H9 (cell line): ENCODE results near the gene DMRTA1. TPM values are rescaled to one million over a fixed set of nuclear protein-coding genes. Genes with fewer than 3 reads are reported as not detected.

Source experiments
- DNase-seq: peaks from one replicate; pipeline ENCODE4 v3.0.0-alpha.2; 2017
- H2AFZ ChIP-seq: one replicate; pipeline ENCODE4 v1.6.1; 2013; ENCODE audit warnings: mild to moderate bottlenecking, low read length, control low read depth, moderate library complexity
- H2AK5ac ChIP-seq: 2 replicates; pipeline ENCODE4 v1.6.1; 2013; ENCODE audit warnings: low read length, control low read depth, mixed read lengths; ENCODE audit not compliant: insufficient read length
- H2BK120ac ChIP-seq: one replicate; pipeline ENCODE4 v1.6.1; 2013; ENCODE audit warnings: low read depth, mild to moderate bottlenecking, low read length, control low read depth, inconsistent platforms; ENCODE audit not compliant: poor library complexity, severe bottlenecking
- H2BK12ac ChIP-seq: 2 replicates; pipeline ENCODE4 v1.6.1; 2013; ENCODE audit warnings: low read length, control low read depth, mixed read lengths, low read depth; ENCODE audit not compliant: insufficient read length
- H2BK15ac ChIP-seq: 2 replicates; pipeline ENCODE4 v1.6.1; 2013; ENCODE audit warnings: low read depth, low read length, control low read depth
- H2BK20ac ChIP-seq: one replicate; pipeline ENCODE4 v1.6.1; 2013; ENCODE audit warnings: low read depth, mild to moderate bottlenecking, low read length, control low read depth, inconsistent platforms; ENCODE audit not compliant: poor library complexity, severe bottlenecking
- H2BK5ac ChIP-seq: 2 replicates; pipeline ENCODE4 v1.6.1; 2013; ENCODE audit warnings: low read length, control low read depth, mixed read lengths; ENCODE audit not compliant: insufficient read length
- H3K14ac ChIP-seq: 2 replicates; pipeline ENCODE4 v1.6.1; 2013; ENCODE audit warnings: low read length, control low read depth; ENCODE audit not compliant: insufficient read depth
- H3K18ac ChIP-seq: 2 replicates; pipeline ENCODE4 v1.6.1; 2013; ENCODE audit warnings: low read depth, mild to moderate bottlenecking, mixed read lengths, low read length, control low read depth; ENCODE audit not compliant: insufficient read length
- H3K23ac ChIP-seq: 2 replicates; pipeline ENCODE4 v1.6.1; 2013; ENCODE audit warnings: low read length, control low read depth, mixed read lengths, low read depth; ENCODE audit not compliant: insufficient read length
- H3K23me2 ChIP-seq: 2 replicates; pipeline ENCODE4 v1.6.1; 2013; ENCODE audit warnings: low read depth, mild to moderate bottlenecking, mixed read lengths, low read length, control low read depth; ENCODE audit not compliant: insufficient read length, poor library complexity, severe bottlenecking
- H3K27ac ChIP-seq: 2 replicates; pipeline ENCODE4 v1.5.1; 2013; ENCODE audit warnings: low read length, control low read depth, mixed read lengths, low read depth; ENCODE audit not compliant: insufficient read length
- H3K27me3 ChIP-seq: 2 replicates; pipeline ENCODE4 v1.6.1; 2013; ENCODE audit warnings: low read length, control low read depth, inconsistent platforms; ENCODE audit not compliant: insufficient read depth
- H3K4ac ChIP-seq: 2 replicates; pipeline ENCODE4 v1.6.1; 2013; ENCODE audit warnings: low read depth, mild to moderate bottlenecking, control low read depth, inconsistent platforms, low read length, moderate library complexity
- H3K4me1 ChIP-seq: 2 replicates; pipeline ENCODE4 v1.6.1; 2013; ENCODE audit warnings: low read length, control low read depth, inconsistent platforms; ENCODE audit not compliant: insufficient read depth
- H3K4me2 ChIP-seq: 2 replicates; pipeline ENCODE4 v1.6.1; 2013; ENCODE audit warnings: low read length, control low read depth, mixed read lengths; ENCODE audit not compliant: insufficient read length, insufficient read depth
- H3K56ac ChIP-seq: 2 replicates; pipeline ENCODE4 v1.6.1; 2013; ENCODE audit warnings: low read depth, mild to moderate bottlenecking, mixed read lengths, low read length, control low read depth; ENCODE audit not compliant: insufficient read length
- H3K79me1 ChIP-seq: 2 replicates; pipeline ENCODE4 v1.6.1; 2013; ENCODE audit warnings: low read depth, mild to moderate bottlenecking, moderate library complexity, low read length, control low read depth, inconsistent platforms; ENCODE audit not compliant: insufficient read depth, poor library complexity, severe bottlenecking
- H3K79me2 ChIP-seq: 2 replicates; pipeline ENCODE4 v1.6.1; 2013; ENCODE audit warnings: low read length, control low read depth, inconsistent platforms; ENCODE audit not compliant: insufficient read depth
- H3K9ac ChIP-seq: 2 replicates; pipeline ENCODE4 v1.6.1; 2013; ENCODE audit warnings: low read length, control low read depth, mixed read lengths; ENCODE audit not compliant: insufficient read length; ENCODE audit errors: extremely low read depth
- H3K9me3 ChIP-seq: one replicate; pipeline ENCODE4 v1.6.1; 2013; ENCODE audit warnings: low read depth, low read length, inconsistent platforms; ENCODE audit not compliant: control insufficient read depth
- H3T11ph ChIP-seq: one replicate; pipeline ENCODE4 v1.6.1; 2013; ENCODE audit warnings: mild to moderate bottlenecking, low read length, control low read depth, inconsistent platforms
- H4K20me1 ChIP-seq: one replicate; pipeline ENCODE4 v1.6.1; 2013; ENCODE audit not compliant: control insufficient read depth, insufficient read length, insufficient read depth
- H4K5ac ChIP-seq: 2 replicates; pipeline ENCODE4 v1.6.1; 2013; ENCODE audit warnings: low read depth, mild to moderate bottlenecking, mixed read lengths, low read length, control low read depth; ENCODE audit not compliant: insufficient read length
- H4K8ac ChIP-seq: replicated peaks from 2 replicates; pipeline ENCODE4 v1.6.1; 2013; ENCODE audit warnings: low read length, control low read depth, mixed read lengths, low read depth; ENCODE audit not compliant: insufficient read length
- H4K91ac ChIP-seq: 2 replicates; pipeline ENCODE4 v1.6.1; 2013; ENCODE audit warnings: low read depth, mild to moderate bottlenecking, moderate library complexity, mixed read lengths, low read length, control low read depth; ENCODE audit not compliant: insufficient read length
- H3K27ac Mint-ChIP-seq, 3 experiments: 2 replicates in 2 of 3; 3 replicates in 1 of 3; pipeline ENCODE4 v1.8.0; 2020 to 2021; ENCODE audit warnings: mixed read lengths in 3 of 3, mild to moderate bottlenecking in 1 of 3, moderate library complexity in 1 of 3
- H3K27me3 Mint-ChIP-seq: 2 replicates; pipeline ENCODE4 v1.8.0; 2021; ENCODE audit warnings: low read depth, mild to moderate bottlenecking, moderate library complexity, mixed read lengths
- H3K36me3 Mint-ChIP-seq, 3 experiments: 2 replicates in 2 of 3; 3 replicates in 1 of 3; pipeline ENCODE4 v1.8.0; 2020 to 2021; ENCODE audit warnings: low read depth in 3 of 3, mixed read lengths in 3 of 3; ENCODE audit not compliant: insufficient read depth in 1 of 3
- H3K4me1 Mint-ChIP-seq, 2 experiments: 2 replicates each; pipeline ENCODE4 v1.8.0; 2020; ENCODE audit warnings: mixed read lengths in 2 of 2
- H3K4me3 Mint-ChIP-seq, 2 experiments: 2 replicates in 1 of 2; 3 replicates in 1 of 2; pipeline ENCODE4 v1.8.0; 2020 to 2021; ENCODE audit warnings: mild to moderate bottlenecking in 2 of 2, mixed read lengths in 2 of 2, moderate library complexity in 1 of 2
- H3K9me3 Mint-ChIP-seq, 2 experiments: 2 replicates in 1 of 2; 3 replicates in 1 of 2; pipeline ENCODE4 v1.8.0; 2020; ENCODE audit warnings: mild to moderate bottlenecking in 2 of 2, mixed read lengths in 2 of 2, moderate library complexity in 1 of 2
- WGBS: extraction: QIAGEN DNeasy Blood & Tissue Kit; methylation state at CpG from one replicate; pipeline ENCODE4 v1.1.7; 2013; ENCODE audit warnings: missing lambda C conversion rate, low lambda C conversion rate, mixed read lengths; ENCODE audit not compliant: insufficient read length; ENCODE audit errors: extremely low coverage; 5-methylcytosine and 5-hydroxymethylcytosine counted together
- total RNA-seq: library from RNA; stranded (reverse); gene quantifications from 2 replicates; pipeline ENCODE4 v1.2.1, GENCODE V29; 2021
- TF ChIP-seq, protein P1 (sequence below): fragments of 200-600 bp; sonication (generic); conservative IDR thresholded peaks from 3 replicates; pipeline ENCODE4 v1.8.0; 2021; ENCODE audit warnings: antibody characterized with exemption, mild to moderate bottlenecking

DMRTA1 gene
- total RNA-seq, 1 experiment from 2014 or later: 2.8 TPM

DNA sequence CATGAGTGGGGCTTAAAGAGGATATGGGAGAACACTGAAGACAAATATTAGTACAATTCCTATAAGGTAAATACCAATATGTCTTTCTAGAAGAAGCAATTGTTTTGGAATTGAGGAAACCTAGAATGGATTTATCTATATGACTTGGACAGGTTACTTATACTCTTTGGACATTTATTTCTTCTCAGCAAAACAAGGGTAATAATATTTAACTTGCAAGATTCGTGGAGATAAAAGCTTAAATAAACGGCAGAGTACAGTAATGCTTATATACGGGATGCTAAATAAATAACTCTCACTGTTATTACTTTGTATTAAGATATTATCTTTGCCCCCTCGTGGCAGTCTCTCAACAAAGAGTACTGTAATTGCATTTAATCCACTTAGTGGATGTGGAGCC is 8.6 kb downstream of the DMRTA1 start:
- no CpG with 5 or more reads among the region's 4 CpGs for WGBS
- no peak overlapping the region for H3K27ac Mint-ChIP-seq
- no peak overlapping the region for H2BK20ac ChIP-seq

More for the DNA sequence above, 8.6 kb downstream of the DMRTA1 start:
- H2BK15ac ChIP-seq: no peak overlapping the region
- no peak overlapping the region for H4K5ac ChIP-seq
- H2BK5ac ChIP-seq: no peak overlapping the region
- no peaks in the 10 kb centered on the region for H3K9me3 ChIP-seq
- no peaks in the 10 kb centered on the region for H3K9me3 Mint-ChIP-seq
- no peak overlapping the region for H3K4me3 Mint-ChIP-seq
- no peak overlapping the region for H3T11ph ChIP-seq
- no peaks in the 10 kb centered on the region for H3K27me3 Mint-ChIP-seq
- H3K56ac ChIP-seq: no peak overlapping the region
- no peak overlapping the region for H3K4me2 ChIP-seq
- no peaks in the 10 kb centered on the region for H3K23me2 ChIP-seq
- H3K36me3 Mint-ChIP-seq: peaks cover 0 to 12% (median 0%) of the 10 kb centered on the region in 3 experiments; a peak in 1 of 7 replicates
- H3K4me1 ChIP-seq: no peaks in the 10 kb centered on the region
- no peak overlapping the region for H3K27ac ChIP-seq
- no peaks in the 10 kb centered on the region for H3K79me2 ChIP-seq
- H2AFZ ChIP-seq: no peak overlapping the region
- DNase-seq: no peak
- H2BK12ac ChIP-seq: no peak overlapping the region
- H2AK5ac ChIP-seq: no peak overlapping the region
- H4K91ac ChIP-seq: no peak overlapping the region
- H4K20me1 ChIP-seq: no peaks in the 10 kb centered on the region
- no peak overlapping the region for H3K18ac ChIP-seq
- H3K4me1 Mint-ChIP-seq: no peaks in the 10 kb centered on the region; a peak in 1 of 4 replicates
- H3K9ac ChIP-seq: no peak overlapping the region
- no peak overlapping the region for H4K8ac ChIP-seq
- no peaks in the 10 kb centered on the region for H3K79me1 ChIP-seq
- H3K4ac ChIP-seq: no peak overlapping the region
- H2BK120ac ChIP-seq: no peak overlapping the region
- H3K27me3 ChIP-seq: no peaks in the 10 kb centered on the region
- TF ChIP-seq, protein P1, sequence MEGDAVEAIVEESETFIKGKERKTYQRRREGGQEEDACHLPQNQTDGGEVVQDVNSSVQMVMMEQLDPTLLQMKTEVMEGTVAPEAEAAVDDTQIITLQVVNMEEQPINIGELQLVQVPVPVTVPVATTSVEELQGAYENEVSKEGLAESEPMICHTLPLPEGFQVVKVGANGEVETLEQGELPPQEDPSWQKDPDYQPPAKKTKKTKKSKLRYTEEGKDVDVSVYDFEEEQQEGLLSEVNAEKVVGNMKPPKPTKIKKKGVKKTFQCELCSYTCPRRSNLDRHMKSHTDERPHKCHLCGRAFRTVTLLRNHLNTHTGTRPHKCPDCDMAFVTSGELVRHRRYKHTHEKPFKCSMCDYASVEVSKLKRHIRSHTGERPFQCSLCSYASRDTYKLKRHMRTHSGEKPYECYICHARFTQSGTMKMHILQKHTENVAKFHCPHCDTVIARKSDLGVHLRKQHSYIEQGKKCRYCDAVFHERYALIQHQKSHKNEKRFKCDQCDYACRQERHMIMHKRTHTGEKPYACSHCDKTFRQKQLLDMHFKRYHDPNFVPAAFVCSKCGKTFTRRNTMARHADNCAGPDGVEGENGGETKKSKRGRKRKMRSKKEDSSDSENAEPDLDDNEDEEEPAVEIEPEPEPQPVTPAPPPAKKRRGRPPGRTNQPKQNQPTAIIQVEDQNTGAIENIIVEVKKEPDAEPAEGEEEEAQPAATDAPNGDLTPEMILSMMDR: no peak
- no peak overlapping the region for H3K14ac ChIP-seq
- no peak overlapping the region for H3K23ac ChIP-seq
